Stimulated activated CD4-positive, alpha-beta T cell treated with anti-CD3 and anti-CD28 coated beads, Interleukin-15, amount 100 ng/mL, for 24 hours (primary cell): ENCODE measurements around the gene CLIC4.
"Not testable (repeated sequence)": the region's sequence is repeated elsewhere in the genome, so short reads cannot be mapped to it uniquely, and the experiment has no call there.

Experiments
- DNase-seq: peaks from one replicate; pipeline ENCODE4 v3.0.0-alpha.2; 2020

The CLIC4 gene

GRCh38 chr1:24720152-24720551 is 25.1 kb upstream of the CLIC4 start:
- DNase-seq = no peak

DNA sequence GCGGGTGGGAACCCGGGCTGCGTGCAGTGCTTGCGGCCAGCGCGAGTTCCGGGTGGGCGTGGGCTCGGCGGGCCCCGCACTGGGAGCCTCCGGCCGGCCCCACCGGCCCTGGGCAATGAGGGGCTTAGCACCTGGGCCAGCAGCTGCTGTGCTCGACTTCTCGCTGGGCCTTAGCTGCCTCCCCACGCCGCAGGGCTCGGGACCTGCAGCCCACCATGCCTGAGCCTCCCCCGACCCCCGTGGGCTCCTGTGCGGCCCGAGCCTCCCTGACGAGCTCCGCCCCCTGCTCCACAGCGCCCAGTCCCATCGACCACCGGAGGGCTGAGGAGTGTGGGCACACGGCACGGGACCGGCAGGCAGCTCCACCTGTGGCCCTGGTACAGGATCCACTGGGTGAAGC is 23.7 kb upstream of the CLIC4 start:
- no peak for DNase-seq

GRCh38 chr1:24722073-24723035 is 22.9 kb upstream of the CLIC4 start:
- DNase-seq = peak; percentile 23

DNA sequence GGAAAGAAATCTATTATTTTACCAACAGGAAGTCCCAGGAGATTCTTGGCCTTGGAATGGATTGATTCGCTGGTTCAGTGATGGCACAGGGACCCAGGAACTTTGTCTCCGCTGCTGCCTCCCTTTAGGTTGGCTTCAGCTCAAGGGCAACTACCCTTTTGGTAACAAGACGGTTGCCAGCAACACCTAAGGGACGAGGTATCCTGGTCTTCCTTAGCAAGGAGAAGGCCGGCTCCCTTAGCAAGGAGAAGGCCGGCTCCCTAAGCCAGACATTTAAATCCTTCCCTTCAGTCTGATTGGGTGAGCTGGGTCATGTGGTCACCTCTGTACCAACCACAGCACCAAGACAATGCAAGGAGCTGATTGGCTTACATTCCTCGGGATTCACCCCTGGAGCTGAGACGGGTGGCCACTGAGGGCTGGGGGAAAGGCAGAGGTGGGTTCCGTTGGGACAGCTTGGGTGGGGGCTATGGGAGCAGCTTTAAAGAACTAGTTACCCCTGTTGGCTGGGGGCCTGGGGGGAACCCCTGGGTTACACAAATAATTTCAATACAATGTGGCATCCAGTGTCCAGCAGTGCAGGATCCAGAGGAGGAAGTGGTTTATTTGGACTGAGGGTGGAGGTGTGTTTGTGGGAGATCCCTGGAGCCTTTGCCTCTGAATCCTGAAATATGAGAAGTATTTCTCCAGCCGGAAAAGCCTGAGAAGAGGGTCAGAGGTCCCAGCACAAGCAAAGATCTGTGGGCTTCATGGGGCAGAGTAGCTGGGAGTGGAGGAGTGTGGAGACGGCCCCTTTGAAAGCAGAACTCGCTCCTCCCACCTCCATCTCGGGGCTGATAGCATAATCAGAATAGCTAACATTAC is 20.7 kb upstream of the CLIC4 start:
- no peak for DNase-seq

DNA sequence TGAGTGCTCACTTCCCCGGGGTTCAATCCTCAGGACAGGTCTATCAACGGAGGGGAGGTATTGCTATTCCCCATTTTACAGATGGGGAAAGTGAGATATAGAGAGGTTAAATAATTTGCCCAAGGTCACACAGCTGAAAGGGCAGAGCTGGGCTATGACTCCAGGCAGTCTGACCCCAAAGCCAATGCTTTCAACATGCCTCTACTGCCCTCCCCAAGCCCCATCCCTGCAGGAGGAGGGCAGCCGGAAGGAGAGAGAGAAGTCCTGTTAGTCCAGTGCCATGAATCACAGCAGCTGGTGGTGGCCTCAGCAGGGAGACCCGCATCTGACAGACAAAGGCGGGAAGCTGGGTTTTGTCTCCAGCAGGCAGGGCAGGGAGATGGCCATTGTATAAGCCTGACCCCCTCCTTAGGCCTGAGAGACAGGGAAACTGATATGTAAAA is 20.0 kb upstream of the CLIC4 start:
- no peak for DNase-seq

GRCh38 chr1:24726741-24727140 is 18.5 kb upstream of the CLIC4 start:
- DNase-seq = no peak

DNA sequence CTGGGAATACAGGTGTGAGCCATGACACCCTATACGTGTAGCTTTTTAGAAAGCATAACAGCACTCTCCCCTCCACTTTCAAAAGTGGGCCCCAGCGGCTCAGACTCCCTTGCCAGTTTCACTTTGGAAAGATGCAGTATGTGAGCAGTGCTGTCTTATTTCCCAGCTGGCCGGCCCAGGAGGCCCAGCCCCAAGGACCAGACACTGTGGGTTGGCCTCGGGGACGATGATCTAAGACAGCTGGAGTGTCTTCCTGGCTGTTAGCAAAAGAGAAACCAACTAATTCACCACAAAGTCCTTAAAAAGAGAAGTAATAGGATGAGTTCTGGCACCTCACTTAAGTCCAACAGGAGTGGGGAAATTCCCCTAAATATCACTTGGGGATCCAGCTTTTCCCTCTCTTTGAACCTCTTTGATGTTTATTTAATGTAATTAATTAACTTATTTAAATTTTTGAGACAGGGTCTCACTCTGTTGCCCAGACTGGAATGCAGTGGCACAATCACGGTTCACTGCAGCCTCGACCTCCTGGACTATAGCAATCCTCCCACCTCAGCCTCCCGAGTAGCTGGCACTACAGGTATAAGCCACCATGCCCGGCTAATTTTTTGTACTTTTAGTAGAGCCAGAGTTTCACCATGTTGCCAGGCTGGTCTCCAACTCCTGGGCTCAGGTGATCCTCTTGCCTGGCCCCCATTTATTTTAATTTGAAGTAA is 17.6 kb upstream of the CLIC4 start:
- peak; percentile 30 for DNase-seq

GRCh38 chr1:24728982-24729381 is 16.3 kb upstream of the CLIC4 start:
- no peak for DNase-seq

DNA sequence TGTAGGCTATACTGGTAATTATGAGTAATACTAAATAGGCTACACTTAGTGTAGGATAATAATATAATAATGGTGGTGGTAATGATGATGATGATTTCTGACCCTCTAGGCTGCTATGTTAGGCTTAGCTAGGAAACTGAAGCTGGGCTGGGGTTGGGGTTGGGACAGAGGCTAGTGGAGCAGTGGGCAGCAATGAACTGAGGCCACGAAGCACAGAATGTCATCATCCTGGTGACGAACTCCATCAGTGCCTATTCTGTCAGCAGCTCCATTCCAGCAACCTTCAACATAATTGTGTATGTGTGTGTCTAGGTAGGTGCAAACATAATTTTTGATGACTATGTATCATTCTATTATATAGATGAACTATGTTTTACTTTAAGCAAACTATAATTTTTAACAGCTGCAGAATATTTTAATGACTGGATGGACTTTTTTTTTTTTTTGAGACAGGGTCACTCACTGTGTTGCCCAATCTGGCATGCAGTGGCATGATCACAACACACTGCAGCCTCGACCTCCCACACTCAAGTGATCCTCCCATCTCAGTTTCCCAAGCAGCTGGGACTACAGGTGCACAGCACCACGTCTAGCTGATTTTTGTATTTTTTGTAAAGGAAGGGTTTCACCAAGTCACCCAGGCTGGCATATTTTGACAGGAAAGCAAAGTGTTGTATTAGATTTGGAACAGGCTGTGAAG is 12.9 kb upstream of the CLIC4 start:
- no peak for DNase-seq

- not testable (repeated sequence) for DNase-seq
Observed at GRCh38 chr1:24733342-24733741, 11.9 kb upstream of the CLIC4 start.

DNA sequence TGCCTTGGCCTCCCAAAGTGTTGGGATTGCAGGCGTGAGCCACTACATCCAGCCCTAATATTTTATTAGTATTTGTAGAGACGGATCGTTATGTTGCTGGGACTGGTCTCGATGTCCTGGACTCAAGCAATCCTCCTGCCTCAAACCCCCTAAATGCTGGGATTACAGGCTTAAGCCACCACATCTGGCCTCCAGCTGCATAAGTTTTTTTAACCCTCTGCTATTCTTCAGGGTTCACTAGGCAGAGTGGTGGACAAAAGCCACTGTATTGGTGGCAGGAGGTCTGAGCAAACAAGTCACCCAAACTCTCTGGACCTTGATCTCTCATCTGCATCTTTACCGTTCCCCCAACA is 10.1 kb upstream of the CLIC4 start:
- DNase-seq = no peak

DNA sequence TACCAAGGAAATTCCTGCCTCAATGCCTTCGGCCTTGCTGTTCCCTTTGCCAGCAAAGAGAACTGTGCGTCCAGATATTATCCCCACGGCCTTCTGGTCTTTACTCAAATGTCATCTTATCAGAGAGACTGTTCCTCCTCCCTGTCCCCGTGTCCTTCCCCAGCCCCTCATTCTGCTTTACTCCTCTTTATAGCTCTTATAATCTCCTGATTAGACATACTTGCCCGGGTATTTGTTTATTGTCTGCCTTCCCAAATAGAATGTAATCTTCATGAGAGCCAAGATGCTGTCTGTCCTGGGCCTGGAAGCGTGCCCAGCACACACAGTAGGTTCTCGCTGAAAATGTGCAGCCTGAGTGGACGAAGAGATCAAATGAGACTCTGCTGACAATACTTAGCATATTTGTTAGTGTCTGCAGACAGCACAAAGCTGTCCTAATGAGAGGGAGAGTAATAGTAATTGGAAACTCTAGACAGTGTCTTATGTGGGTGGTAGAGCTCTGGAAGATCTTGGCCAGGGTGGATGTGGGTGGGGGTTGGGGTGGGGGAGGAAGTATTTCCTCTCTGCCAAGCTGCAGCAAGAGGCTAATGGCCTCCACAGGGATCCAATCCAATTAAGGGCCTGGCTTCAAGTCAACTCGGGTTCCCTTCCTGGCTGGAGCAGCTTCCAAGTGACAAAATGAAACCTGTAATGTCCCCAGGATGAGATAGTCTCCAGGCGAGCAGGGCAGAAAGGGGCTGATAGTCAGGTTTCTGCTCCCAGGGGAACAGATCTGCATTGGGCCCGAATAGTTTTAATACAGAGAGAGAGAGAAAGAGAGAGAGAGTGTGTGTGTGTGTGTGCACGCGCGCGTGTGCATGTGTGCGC is 9.5 kb upstream of the CLIC4 start:
- no peak for DNase-seq

DNA sequence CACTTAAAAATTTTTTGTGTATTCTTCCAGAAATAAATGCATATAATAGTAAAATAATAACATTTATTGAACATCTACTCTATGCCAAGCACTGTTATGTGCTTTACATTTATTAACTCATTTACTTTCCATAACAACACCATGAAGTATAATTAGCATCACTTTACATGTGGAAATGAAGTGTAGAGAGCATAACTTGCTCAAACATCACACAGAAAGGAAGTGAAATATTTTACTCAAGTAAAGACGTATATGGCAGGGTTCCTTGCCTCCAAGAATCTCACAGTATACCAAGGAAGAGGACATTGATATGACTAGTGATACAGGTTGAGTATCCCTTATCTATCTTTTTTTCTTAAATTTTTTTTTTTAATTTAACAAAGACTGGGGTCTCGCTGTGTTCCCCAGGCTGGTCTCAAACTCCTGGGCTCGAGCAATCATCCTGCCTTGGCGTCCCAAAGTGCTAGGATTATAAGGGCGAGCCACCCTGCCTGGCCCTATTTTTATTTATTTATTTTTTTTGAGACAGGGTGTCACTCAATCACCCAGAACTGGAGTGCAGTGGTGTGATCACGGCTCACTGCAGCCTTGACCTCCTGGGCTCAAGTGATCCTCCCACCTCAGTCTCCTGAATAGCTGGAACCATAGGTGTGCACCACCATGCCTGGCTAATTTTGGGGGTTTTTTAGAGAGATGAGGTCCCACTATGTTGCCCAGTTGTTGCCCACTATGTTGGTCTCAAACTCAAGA is 7.7 kb upstream of the CLIC4 start:
- no peak for DNase-seq

- no peak for DNase-seq
Observed at GRCh38 chr1:24739241-24739640, 6.0 kb upstream of the CLIC4 start.

GRCh38 chr1:24742090-24742938 is 2.9 kb upstream of the CLIC4 start:
- DNase-seq = no peak

GRCh38 chr1:24743404-24744211 is 1.6 kb upstream of the CLIC4 start:
- DNase-seq = no peak

GRCh38 chr1:24745711-24746413 is 615 bp downstream of the CLIC4 start:
- DNase-seq = peak; percentile 45
